ENCODE measurements around the gene POLR3E.

DNA sequence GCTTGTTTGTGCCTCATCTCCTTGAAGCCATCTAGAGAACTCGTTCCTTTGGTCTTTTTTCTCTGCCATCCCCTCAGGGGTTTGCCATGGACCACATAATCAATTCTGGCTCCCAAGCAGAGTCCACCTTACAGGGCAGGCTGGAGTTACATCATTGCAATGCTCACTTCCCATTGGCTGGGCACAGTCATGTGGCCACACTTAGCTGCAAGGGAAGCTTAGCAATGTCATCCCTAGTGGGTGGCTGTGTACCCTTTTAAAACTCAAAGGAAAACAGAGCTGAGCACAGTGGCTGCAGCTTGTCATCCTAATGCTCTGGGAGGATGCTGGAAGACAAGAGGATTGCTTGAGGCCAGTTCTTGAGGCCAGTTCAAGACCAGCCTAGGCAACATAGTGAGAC lies 41.9 kb upstream of the POLR3E start:
- TF ChIP-seq, protein P1, sequence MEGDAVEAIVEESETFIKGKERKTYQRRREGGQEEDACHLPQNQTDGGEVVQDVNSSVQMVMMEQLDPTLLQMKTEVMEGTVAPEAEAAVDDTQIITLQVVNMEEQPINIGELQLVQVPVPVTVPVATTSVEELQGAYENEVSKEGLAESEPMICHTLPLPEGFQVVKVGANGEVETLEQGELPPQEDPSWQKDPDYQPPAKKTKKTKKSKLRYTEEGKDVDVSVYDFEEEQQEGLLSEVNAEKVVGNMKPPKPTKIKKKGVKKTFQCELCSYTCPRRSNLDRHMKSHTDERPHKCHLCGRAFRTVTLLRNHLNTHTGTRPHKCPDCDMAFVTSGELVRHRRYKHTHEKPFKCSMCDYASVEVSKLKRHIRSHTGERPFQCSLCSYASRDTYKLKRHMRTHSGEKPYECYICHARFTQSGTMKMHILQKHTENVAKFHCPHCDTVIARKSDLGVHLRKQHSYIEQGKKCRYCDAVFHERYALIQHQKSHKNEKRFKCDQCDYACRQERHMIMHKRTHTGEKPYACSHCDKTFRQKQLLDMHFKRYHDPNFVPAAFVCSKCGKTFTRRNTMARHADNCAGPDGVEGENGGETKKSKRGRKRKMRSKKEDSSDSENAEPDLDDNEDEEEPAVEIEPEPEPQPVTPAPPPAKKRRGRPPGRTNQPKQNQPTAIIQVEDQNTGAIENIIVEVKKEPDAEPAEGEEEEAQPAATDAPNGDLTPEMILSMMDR (IDR thresholded peaks at IDR 0.05; ENCODE audit: low read depth, low read length, missing input control): no peak
- TF ChIP-seq JUND (IDR thresholded peaks at IDR 0.05): no peak
- TF ChIP-seq, protein P2, sequence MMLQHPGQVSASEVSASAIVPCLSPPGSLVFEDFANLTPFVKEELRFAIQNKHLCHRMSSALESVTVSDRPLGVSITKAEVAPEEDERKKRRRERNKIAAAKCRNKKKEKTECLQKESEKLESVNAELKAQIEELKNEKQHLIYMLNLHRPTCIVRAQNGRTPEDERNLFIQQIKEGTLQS (IDR thresholded peaks at IDR 0.05): no peak
- TF ChIP-seq TAF1 (conservative IDR thresholded peaks at IDR 0.05): no peak
- TF ChIP-seq YY1 (IDR thresholded peaks at IDR 0.05): no peak
- TF ChIP-seq RAD21 (IDR thresholded peaks at IDR 0.05): no peak
